PC-3 (cell line): ENCODE measurements around the gene WRNIP1. TPM values are rescaled to one million over a fixed set of nuclear protein-coding genes. Genes with fewer than 3 reads are reported as not detected.

Experiments used
- ATAC-seq: fragments of 200-7000 bp; cut with Tn5 transposase; 2 replicates; pipeline ENCODE4 v1.9.1; 2020; ENCODE audit warnings: mild to moderate bottlenecking, moderate library complexity
- BruUV-seq: library from RNA; stranded (reverse); fragments of 400-500 nt; replicated peaks from 2 replicates; lab custom pipeline; 2021; lab: Mats Ljungman, UMichigan
- CTCF ChIA-PET: fragments of 300-600 bp; sonication (Branson Sonifier 250); formaldehyde crosslinking; loops from one replicate; lab custom pipeline; 2022; ENCODE audit warnings: antibody characterized with exemption; lab: Charles Lee
- POLR2A ChIA-PET: fragments of 300-600 bp; sonication (Branson Sonifier 250); formaldehyde crosslinking; loops from one replicate; lab custom pipeline; 2022; ENCODE audit warnings: antibody characterized with exemption; ENCODE audit not compliant: unreplicated experiment; lab: Charles Lee
- DNase-seq: peaks from one replicate; pipeline ENCODE4 v3.0.0-alpha.2; 2015
- H2AFZ ChIP-seq: fragments of 300-600 bp; sonication (generic); 2 replicates; pipeline ENCODE4 v1.6.0; 2016; ENCODE audit warnings: antibody characterized with exemption, low read length
- H3F3A ChIP-seq: fragments of 300-600 bp; sonication (generic); one replicate; pipeline ENCODE4 v1.6.0; 2017; ENCODE audit warnings: antibody characterized with exemption, low read length, control low read depth, mild to moderate bottlenecking; ENCODE audit not compliant: unreplicated experiment
- H3K27ac ChIP-seq: fragments of 300-600 bp; sonication (generic); 2 replicates; pipeline ENCODE4 v1.5.1; 2016; ENCODE audit warnings: mild to moderate bottlenecking, low read length
- H3K27me3 ChIP-seq: fragments of 300-600 bp; sonication (generic); 2 replicates; pipeline ENCODE4 v1.6.1; 2016; ENCODE audit warnings: low read length, mixed read lengths
- H3K36me3 ChIP-seq: fragments of 300-600 bp; sonication (generic); 2 replicates; pipeline ENCODE4 v1.6.1; 2016; ENCODE audit warnings: low read depth, mixed run types, low read length, mixed read lengths
- H3K4me1 ChIP-seq: fragments of 300-600 bp; sonication (generic); 2 replicates; pipeline ENCODE4 v1.5.1; 2016; ENCODE audit warnings: low read length; ENCODE audit not compliant: insufficient read depth
- H3K4me2 ChIP-seq: fragments of 300-600 bp; sonication (generic); 2 replicates; pipeline ENCODE4 v1.6.0; 2016; ENCODE audit warnings: low read length
- H3K4me3 ChIP-seq: fragments of 300-600 bp; sonication (generic); 2 replicates; pipeline ENCODE4 v1.5.1; 2016; ENCODE audit warnings: mild to moderate bottlenecking, low read length, mixed read lengths
- H3K79me2 ChIP-seq: fragments of 300-600 bp; sonication (generic); 2 replicates; pipeline ENCODE4 v1.6.1; 2017; ENCODE audit warnings: low read length, mixed read lengths
- H3K9ac ChIP-seq: fragments of 300-600 bp; sonication (generic); 2 replicates; pipeline ENCODE4 v1.6.0; 2016; ENCODE audit warnings: mild to moderate bottlenecking, low read length
- H3K9me2 ChIP-seq: fragments of 300-600 bp; sonication (generic); replicated peaks from 2 replicates; pipeline ENCODE4 v1.6.1; 2016; ENCODE audit warnings: mixed run types, low read length, mixed read lengths
- H3K9me3 ChIP-seq: fragments of 300-600 bp; sonication (generic); 2 replicates; pipeline ENCODE4 v1.6.1; 2016; ENCODE audit warnings: low read length, mixed read lengths
- H4K20me1 ChIP-seq: fragments of 300-600 bp; sonication (generic); 2 replicates; pipeline ENCODE4 v1.6.1; 2016; ENCODE audit warnings: low read length, mixed read lengths
- EZH2 ChIP-seq: fragments of 300-600 bp; sonication (generic); IDR thresholded peaks from one replicate; pipeline ENCODE4 v1.6.1; 2017; ENCODE audit warnings: antibody characterized with exemption, mild to moderate bottlenecking, low read length; ENCODE audit not compliant: unreplicated experiment
- EZH2phosphoT487 ChIP-seq: fragments of 300-600 bp; sonication (generic); IDR thresholded peaks from 2 replicates; pipeline ENCODE4 v1.6.1; 2018; ENCODE audit warnings: mild to moderate bottlenecking, antibody characterized with exemption, low read length, borderline replicate concordance
- intact Hi-C: fragments of 100-400 bp; cut with micrococcal nuclease; formaldehyde crosslinking; loops from 2 replicates; pipeline ENCODE4 v1.9.0; 2023
- total RNA-seq: library from RNA; depleted of rRNA; stranded (reverse); fragments of >200 nt; gene quantifications from 2 replicates; pipeline ENCODE4 v1.2.3, GENCODE V29; 2014
- TF ChIP-seq, protein P1 (sequence below): fragments of 300-600 bp; sonication (generic); conservative IDR thresholded peaks from 2 replicates; pipeline ENCODE4 v1.5.1; 2017; ENCODE audit warnings: antibody characterized with exemption, low read depth, mild to moderate bottlenecking, low read length

The WRNIP1 gene
- total RNA-seq, 1 experiment from 2014 or later: 92.2 TPM

DNA sequence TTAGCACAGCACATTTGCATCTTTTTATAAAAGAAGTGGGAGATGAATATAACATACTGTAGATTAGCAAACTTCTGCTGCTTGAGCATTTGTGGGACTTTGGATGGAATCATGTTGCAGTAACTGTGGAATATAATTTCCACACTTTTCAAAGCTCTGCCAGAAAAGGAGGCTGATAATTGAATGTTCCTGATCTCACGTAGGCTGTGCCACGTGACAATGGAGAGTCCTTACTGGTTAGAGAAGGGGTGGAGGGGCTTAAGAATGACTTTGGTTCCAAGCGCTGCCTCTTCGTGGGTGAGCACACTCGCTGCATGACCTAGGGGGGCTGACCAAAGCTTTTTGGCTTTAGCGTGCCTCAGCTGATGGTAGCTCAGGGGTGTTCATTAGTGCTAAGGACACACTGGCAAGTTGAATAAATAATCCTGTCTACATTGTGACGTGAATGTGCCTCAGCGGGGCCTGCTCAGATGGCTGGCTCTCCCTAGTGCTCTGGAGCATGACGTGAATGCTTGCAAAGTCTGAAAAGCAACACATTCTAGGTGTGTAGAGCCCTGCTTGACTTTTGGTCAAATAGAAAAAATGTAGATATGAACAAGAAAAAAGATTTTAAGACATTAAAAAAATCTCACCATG, 15.0 kb downstream of the WRNIP1 start:
- intact Hi-C loops: no loop called here
- peaks cover 83% of the 10 kb centered on the region for H3K79me2 ChIP-seq
- DNase-seq (no peak), ATAC-seq (no peak)
- POLR2A ChIA-PET: no interaction called here
- peaks cover 25% of the 10 kb centered on the region; the same call in 1 of the 2 replicates for H4K20me1 ChIP-seq
- CTCF ChIA-PET: no interaction called here
- H3K27me3 ChIP-seq: no peaks in the 10 kb centered on the region
- H3F3A ChIP-seq: no peaks in the 10 kb centered on the region
- no peak overlapping the region for H3K9ac ChIP-seq
- H3K9me2 ChIP-seq: no peaks in the 10 kb centered on the region
- TF ChIP-seq, protein P1, sequence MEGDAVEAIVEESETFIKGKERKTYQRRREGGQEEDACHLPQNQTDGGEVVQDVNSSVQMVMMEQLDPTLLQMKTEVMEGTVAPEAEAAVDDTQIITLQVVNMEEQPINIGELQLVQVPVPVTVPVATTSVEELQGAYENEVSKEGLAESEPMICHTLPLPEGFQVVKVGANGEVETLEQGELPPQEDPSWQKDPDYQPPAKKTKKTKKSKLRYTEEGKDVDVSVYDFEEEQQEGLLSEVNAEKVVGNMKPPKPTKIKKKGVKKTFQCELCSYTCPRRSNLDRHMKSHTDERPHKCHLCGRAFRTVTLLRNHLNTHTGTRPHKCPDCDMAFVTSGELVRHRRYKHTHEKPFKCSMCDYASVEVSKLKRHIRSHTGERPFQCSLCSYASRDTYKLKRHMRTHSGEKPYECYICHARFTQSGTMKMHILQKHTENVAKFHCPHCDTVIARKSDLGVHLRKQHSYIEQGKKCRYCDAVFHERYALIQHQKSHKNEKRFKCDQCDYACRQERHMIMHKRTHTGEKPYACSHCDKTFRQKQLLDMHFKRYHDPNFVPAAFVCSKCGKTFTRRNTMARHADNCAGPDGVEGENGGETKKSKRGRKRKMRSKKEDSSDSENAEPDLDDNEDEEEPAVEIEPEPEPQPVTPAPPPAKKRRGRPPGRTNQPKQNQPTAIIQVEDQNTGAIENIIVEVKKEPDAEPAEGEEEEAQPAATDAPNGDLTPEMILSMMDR: no peak
- TF ChIP-seq EZH2phosphoT487: no peak
- no peak for TF ChIP-seq EZH2
- H3K4me3 ChIP-seq: no peak overlapping the region
- H3K4me1 ChIP-seq: no peaks in the 10 kb centered on the region
- peaks cover 35% of the 10 kb centered on the region; the same call in 1 of the 2 replicates for H3K36me3 ChIP-seq
- no peak overlapping the region for H3K27ac ChIP-seq
- no peaks in the 10 kb centered on the region for H3K9me3 ChIP-seq
- H2AFZ ChIP-seq: no peak overlapping the region
- no TSS peak for BruUV-seq
- no peak overlapping the region for H3K4me2 ChIP-seq

DNA sequence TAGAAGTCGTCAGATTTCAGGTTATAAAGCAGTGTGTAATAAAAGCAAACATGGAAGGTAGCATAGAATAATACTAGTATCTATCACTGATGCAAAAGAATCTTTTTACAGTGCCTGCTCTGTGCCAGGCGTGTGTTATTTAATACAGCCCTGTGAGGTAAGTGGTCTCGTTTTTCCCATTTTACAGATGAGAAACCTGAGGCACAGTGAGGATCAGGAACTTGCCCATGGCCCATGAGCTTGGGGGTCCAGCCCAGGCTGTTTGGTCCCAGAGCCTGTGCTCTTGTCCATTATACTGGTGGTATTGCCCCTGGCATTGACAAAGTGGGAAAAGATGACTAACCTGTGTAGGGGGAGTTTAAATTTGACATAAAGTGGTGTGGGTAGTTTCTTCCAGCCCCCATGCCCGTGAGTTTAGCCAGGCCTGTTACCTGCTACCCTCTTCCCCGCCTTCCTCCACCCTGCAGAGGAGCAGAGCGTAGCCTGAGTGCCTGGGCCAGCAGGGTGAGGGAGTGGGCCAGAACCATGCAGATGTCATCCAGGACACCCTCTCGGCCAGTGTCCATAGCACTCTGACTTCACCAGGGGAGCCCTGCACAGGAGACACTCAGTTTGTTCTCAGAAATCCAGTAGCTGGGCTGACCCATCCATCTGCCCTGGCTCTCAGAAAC, 16.6 kb downstream of the WRNIP1 start:
- ChIA-PET POLR2A (no interaction called here), CTCF (no interaction called here)
- no peak overlapping the region for H3K4me3 ChIP-seq
- H3F3A ChIP-seq: no peaks in the 10 kb centered on the region
- H3K36me3 ChIP-seq: peaks cover 36% of the 10 kb centered on the region; the same call in 1 of the 2 replicates
- TF ChIP-seq EZH2phosphoT487: no peak
- peaks cover 21% of the 10 kb centered on the region; the same call in 1 of the 2 replicates for H4K20me1 ChIP-seq
- H3K9me2 ChIP-seq: no peaks in the 10 kb centered on the region
- no TSS peak for BruUV-seq
- H3K9me3 ChIP-seq: no peaks in the 10 kb centered on the region
- no peak overlapping the region for H2AFZ ChIP-seq
- no peaks in the 10 kb centered on the region for H3K27me3 ChIP-seq
- intact Hi-C loops: no loop called here
- no peak overlapping the region for H3K4me2 ChIP-seq
- DNase-seq (no peak), ATAC-seq (no peak)
- peaks cover 77% of the 10 kb centered on the region for H3K79me2 ChIP-seq
- no peaks in the 10 kb centered on the region for H3K4me1 ChIP-seq
- H3K27ac ChIP-seq: no peak overlapping the region
- no peak overlapping the region for H3K9ac ChIP-seq

DNA sequence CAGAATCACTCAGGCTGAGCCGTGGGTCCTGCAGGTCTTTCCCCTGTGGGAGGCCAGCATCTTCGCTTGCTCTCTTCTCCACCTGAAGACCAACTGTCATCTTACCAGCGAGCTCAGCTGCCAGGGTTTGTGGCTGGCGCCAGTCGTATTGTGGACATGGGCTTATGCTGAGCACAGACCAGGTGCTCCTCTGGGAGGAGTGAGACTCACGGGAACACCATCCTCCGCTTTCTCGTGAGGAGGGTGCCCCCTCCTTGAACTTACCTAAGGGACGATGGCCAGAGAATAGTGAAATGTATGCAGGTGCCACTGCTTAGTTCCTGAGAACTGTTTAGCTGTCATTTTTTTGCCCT, 17.1 kb downstream of the WRNIP1 start:
- POLR2A ChIA-PET: no interaction called here
- no peaks in the 10 kb centered on the region for H3K9me2 ChIP-seq
- H4K20me1 ChIP-seq: peaks cover 18% of the 10 kb centered on the region; the same call in 1 of the 2 replicates

More for the DNA sequence above, 17.1 kb downstream of the WRNIP1 start:
- no peak for DNase-seq
- H3K36me3 ChIP-seq: peaks cover 36% of the 10 kb centered on the region; the same call in 1 of the 2 replicates
- no peaks in the 10 kb centered on the region for H3K9me3 ChIP-seq
- H3K79me2 ChIP-seq: peaks cover 74% of the 10 kb centered on the region
- intact Hi-C loops: no loop called here
- no peaks in the 10 kb centered on the region for H3K4me1 ChIP-seq
- no peaks in the 10 kb centered on the region for H3F3A ChIP-seq
- no peak overlapping the region for H2AFZ ChIP-seq
- TF ChIP-seq, protein P1: no peak
- TF ChIP-seq EZH2phosphoT487 (no peak), EZH2 (no peak)
- no peak overlapping the region for H3K9ac ChIP-seq
- no peak for ATAC-seq
- no peak overlapping the region for H3K27ac ChIP-seq
- no TSS peak for BruUV-seq
- CTCF ChIA-PET: no interaction called here
- H3K27me3 ChIP-seq: no peaks in the 10 kb centered on the region
- H3K4me3 ChIP-seq: no peak overlapping the region
- no peak overlapping the region for H3K4me2 ChIP-seq
